ENCODE results near the gene TSPAN4.

DNA sequence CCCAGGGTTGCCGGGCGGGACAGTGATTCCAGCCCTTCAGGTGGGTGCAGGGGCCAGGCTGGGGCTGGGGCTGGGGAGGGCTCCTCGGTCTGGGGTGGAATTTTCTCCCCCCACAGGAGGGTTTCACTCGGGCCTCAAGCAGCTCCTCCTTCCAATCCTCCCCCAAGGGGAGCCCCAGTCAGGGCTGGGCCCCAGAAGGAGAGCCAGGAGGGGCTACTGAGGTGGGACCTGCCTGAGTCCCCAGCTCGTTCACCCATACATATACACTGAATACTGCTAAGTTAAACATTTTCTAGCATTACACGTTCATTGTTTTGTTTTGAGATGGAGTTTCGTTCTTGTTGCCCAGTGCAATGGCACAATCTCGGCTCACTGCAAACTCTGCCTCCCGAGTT is 16.4 kb upstream of the TSPAN4 start:
- TF ChIP-seq, protein P1, sequence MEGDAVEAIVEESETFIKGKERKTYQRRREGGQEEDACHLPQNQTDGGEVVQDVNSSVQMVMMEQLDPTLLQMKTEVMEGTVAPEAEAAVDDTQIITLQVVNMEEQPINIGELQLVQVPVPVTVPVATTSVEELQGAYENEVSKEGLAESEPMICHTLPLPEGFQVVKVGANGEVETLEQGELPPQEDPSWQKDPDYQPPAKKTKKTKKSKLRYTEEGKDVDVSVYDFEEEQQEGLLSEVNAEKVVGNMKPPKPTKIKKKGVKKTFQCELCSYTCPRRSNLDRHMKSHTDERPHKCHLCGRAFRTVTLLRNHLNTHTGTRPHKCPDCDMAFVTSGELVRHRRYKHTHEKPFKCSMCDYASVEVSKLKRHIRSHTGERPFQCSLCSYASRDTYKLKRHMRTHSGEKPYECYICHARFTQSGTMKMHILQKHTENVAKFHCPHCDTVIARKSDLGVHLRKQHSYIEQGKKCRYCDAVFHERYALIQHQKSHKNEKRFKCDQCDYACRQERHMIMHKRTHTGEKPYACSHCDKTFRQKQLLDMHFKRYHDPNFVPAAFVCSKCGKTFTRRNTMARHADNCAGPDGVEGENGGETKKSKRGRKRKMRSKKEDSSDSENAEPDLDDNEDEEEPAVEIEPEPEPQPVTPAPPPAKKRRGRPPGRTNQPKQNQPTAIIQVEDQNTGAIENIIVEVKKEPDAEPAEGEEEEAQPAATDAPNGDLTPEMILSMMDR (IDR thresholded peaks at IDR 0.05), result no peak
- TF ChIP-seq POLR2A (IDR thresholded peaks at IDR 0.05), result no peak

All from heart left ventricle (tissue), 13 donors.